Activated naive CD4-positive, alpha-beta T cell treated with anti-CD3 and anti-CD28 coated beads, Interleukin-2, amount 50 U/mL, for 72 hours (primary cell): ENCODE data around the gene SLC38A1. TPM values are rescaled to one million over a fixed set of nuclear protein-coding genes. Genes with fewer than 3 reads are reported as not detected.

Experiments used
- ATAC-seq, 2 donors: fragments of 150-1000 bp; cut with Tn5 transposase; 2 replicates each; pipeline ENCODE4 v1.10.0; 2021; ENCODE audit warnings: mild to moderate bottlenecking in 2 of 2, moderate library complexity in 2 of 2
- DNase-seq, 2 donors: peaks; one replicate each; pipeline ENCODE4 v3.0.0; 2021 to 2022; ENCODE audit warnings: low spot score in 2 of 2
- H3K27ac Mint-ChIP-seq, 2 donors: one replicate each; pipeline ENCODE4 v1.8.0; 2022; ENCODE audit warnings: mild to moderate bottlenecking in 2 of 2, mixed read lengths in 2 of 2
- H3K36me3 Mint-ChIP-seq, 2 donors: one replicate each; pipeline ENCODE4 v1.8.0; 2022; ENCODE audit warnings: mixed read lengths in 2 of 2
- H3K9me3 Mint-ChIP-seq, 2 donors: one replicate each; pipeline ENCODE4 v1.8.0; 2022; ENCODE audit warnings: mixed read lengths in 2 of 2
- total RNA-seq, 2 donors: library from RNA; stranded (reverse); gene quantifications; one replicate each; pipeline ENCODE4 v1.2.3, GENCODE V29; 2022

The SLC38A1 gene
- total RNA-seq, 2 donors from 2014 or later: 146 to 177 TPM

GRCh38 chr12:46267825-46268582 is 839 bp downstream of the SLC38A1 start:
- H3K27ac Mint-ChIP-seq: no peak overlapping the region
- peaks cover 4 to 18% of the 10 kb centered on the region in 2 donors for H3K36me3 Mint-ChIP-seq
- peak; percentile 40 to 66 for DNase-seq
- no peaks in the 10 kb centered on the region for H3K9me3 Mint-ChIP-seq
- ATAC-seq: peak; percentile 5 to 23

- H3K36me3 Mint-ChIP-seq: peaks cover 4 to 13% of the 10 kb centered on the region in 2 donors
- ATAC-seq (no peak), DNase-seq (peak in 1 of 2 donors; percentile 56)
- no peak overlapping the region for H3K27ac Mint-ChIP-seq
- no peaks in the 10 kb centered on the region for H3K9me3 Mint-ChIP-seq
Observed at GRCh38 chr12:46267575-46267824, 1.3 kb downstream of the SLC38A1 start.

GRCh38 chr12:46266869-46267574 is 1.8 kb downstream of the SLC38A1 start:
- ATAC-seq: peak in 1 of 2 donors; percentile 10
- Mint-ChIP-seq H3K36me3 (peaks cover 4 to 10% of the 10 kb centered on the region in 2 donors), H3K9me3 (no peaks in the 10 kb centered on the region), H3K27ac (no peak overlapping the region)
- peak in 1 of 2 donors; percentile 64 for DNase-seq

GRCh38 chr12:46266382-46266791 is 2.5 kb downstream of the SLC38A1 start:
- no peak for ATAC-seq
- peak in 1 of 2 donors; percentile 25 for DNase-seq
- H3K27ac Mint-ChIP-seq: no peak overlapping the region

GRCh38 chr12:46265734-46266133 is 3.1 kb downstream of the SLC38A1 start:
- Mint-ChIP-seq H3K36me3 (peaks cover 4 to 10% of the 10 kb centered on the region in 2 donors), H3K27ac (no peak overlapping the region), H3K9me3 (no peaks in the 10 kb centered on the region)
- ATAC-seq (no peak), DNase-seq (peak in 1 of 2 donors; percentile 25)

More at GRCh38 chr12:46266382-46266791, 2.5 kb downstream of the SLC38A1 start:
- H3K36me3 Mint-ChIP-seq: peaks cover 4 to 10% of the 10 kb centered on the region in 2 donors
- H3K9me3 Mint-ChIP-seq: no peaks in the 10 kb centered on the region

- DNase-seq (no peak), ATAC-seq (no peak)
- Mint-ChIP-seq H3K36me3 (peaks cover 4 to 10% of the 10 kb centered on the region in 2 donors), H3K9me3 (no peaks in the 10 kb centered on the region), H3K27ac (no peak overlapping the region)
Observed at GRCh38 chr12:46265102-46265501, 3.7 kb downstream of the SLC38A1 start.

- Mint-ChIP-seq H3K9me3 (no peaks in the 10 kb centered on the region), H3K36me3 (peaks cover 0 to 10% of the 10 kb centered on the region in 2 donors), H3K27ac (peak overlapping the region in 1 of 2 donors; percentile 48)
- no peak for ATAC-seq
- no peak for DNase-seq
Observed at GRCh38 chr12:46264057-46264456, 4.8 kb downstream of the SLC38A1 start.

GRCh38 chr12:46263140-46264016 is 5.5 kb downstream of the SLC38A1 start:
- Mint-ChIP-seq H3K9me3 (no peaks in the 10 kb centered on the region), H3K36me3 (peaks cover 0 to 10% of the 10 kb centered on the region in 2 donors), H3K27ac (peak overlapping the region; percentile 62 to 65)
- ATAC-seq: no peak
- no peak for DNase-seq

- Mint-ChIP-seq H3K27ac (peak overlapping the region in 1 of 2 donors; percentile 51), H3K36me3 (peaks cover 4 to 21% of the 10 kb centered on the region in 2 donors), H3K9me3 (no peaks in the 10 kb centered on the region)
- no peak for ATAC-seq
- DNase-seq: no peak
Observed at GRCh38 chr12:46261646-46262045, 7.2 kb downstream of the SLC38A1 start.

GRCh38 chr12:46260913-46261476 is 7.8 kb downstream of the SLC38A1 start:
- H3K27ac Mint-ChIP-seq: no peak overlapping the region
- DNase-seq (no peak), ATAC-seq (no peak)

GRCh38 chr12:46260124-46260912 is 8.5 kb downstream of the SLC38A1 start:
- DNase-seq (no peak), ATAC-seq (no peak)
- no peaks in the 10 kb centered on the region for H3K9me3 Mint-ChIP-seq
- H3K36me3 Mint-ChIP-seq: peaks cover 8 to 33% of the 10 kb centered on the region in 2 donors
- H3K27ac Mint-ChIP-seq: no peak overlapping the region

More at GRCh38 chr12:46260913-46261476, 7.8 kb downstream of the SLC38A1 start:
- H3K9me3 Mint-ChIP-seq: no peaks in the 10 kb centered on the region
- peaks cover 8 to 27% of the 10 kb centered on the region in 2 donors for H3K36me3 Mint-ChIP-seq

- no peak for ATAC-seq
- Mint-ChIP-seq H3K27ac (no peak overlapping the region), H3K36me3 (peaks cover 8 to 39% of the 10 kb centered on the region in 2 donors), H3K9me3 (no peaks in the 10 kb centered on the region)
- no peak for DNase-seq
Observed at GRCh38 chr12:46259713-46260112, 9.1 kb downstream of the SLC38A1 start.

- Mint-ChIP-seq H3K9me3 (no peaks in the 10 kb centered on the region), H3K27ac (no peak overlapping the region), H3K36me3 (peaks cover 8 to 44% of the 10 kb centered on the region in 2 donors)
- DNase-seq (no peak), ATAC-seq (no peak)
Observed at GRCh38 chr12:46259071-46259470, 9.8 kb downstream of the SLC38A1 start.

GRCh38 chr12:46258129-46258528 is 10.7 kb downstream of the SLC38A1 start:
- no peaks in the 10 kb centered on the region for H3K9me3 Mint-ChIP-seq
- peaks cover 14 to 44% of the 10 kb centered on the region in 2 donors for H3K36me3 Mint-ChIP-seq
- peak overlapping the region in 1 of 2 donors; percentile 12 for H3K27ac Mint-ChIP-seq
- DNase-seq: no peak
- ATAC-seq: no peak

GRCh38 chr12:46256942-46257341 is 11.9 kb downstream of the SLC38A1 start:
- H3K36me3 Mint-ChIP-seq: peaks cover 19 to 55% of the 10 kb centered on the region in 2 donors
- H3K9me3 Mint-ChIP-seq: peaks cover 0 to 5% of the 10 kb centered on the region in 2 donors
- DNase-seq (no peak), ATAC-seq (no peak)
- H3K27ac Mint-ChIP-seq: peak overlapping the region; percentile 58 to 66
